Muscle layer of colon (tissue), 2 donors: ENCODE data around the gene AFG3L2.

ENCODE experiments used
- H3K27ac ChIP-seq: one replicate; pipeline ENCODE4 v1.7.0; 2013; ENCODE audit warnings: low read depth, mild to moderate bottlenecking, low read length, moderate library complexity
- H3K27me3 ChIP-seq, 2 donors: one replicate each; pipeline ENCODE4 v1.7.0; 2013; ENCODE audit warnings: low read length in 2 of 2, mild to moderate bottlenecking in 2 of 2; ENCODE audit not compliant: insufficient read depth in 2 of 2, control insufficient read depth in 1 of 2
- H3K36me3 ChIP-seq: one replicate; pipeline ENCODE4 v1.7.0; 2013; ENCODE audit warnings: mild to moderate bottlenecking, low read length; ENCODE audit not compliant: insufficient read depth
- H3K4me1 ChIP-seq: one replicate; pipeline ENCODE4 v1.7.0; 2013; ENCODE audit warnings: mild to moderate bottlenecking, low read length; ENCODE audit not compliant: insufficient read depth
- H3K4me3 ChIP-seq, 2 donors: one replicate each; pipeline ENCODE4 v1.7.0; 2013; ENCODE audit warnings: low read length in 2 of 2, low read depth in 1 of 2, mild to moderate bottlenecking in 1 of 2, moderate library complexity in 1 of 2
- H3K9ac ChIP-seq: one replicate; pipeline ENCODE4 v1.7.0; 2013; ENCODE audit warnings: low read length
- H3K9me3 ChIP-seq: one replicate; pipeline ENCODE4 v1.7.0; 2013; ENCODE audit warnings: mild to moderate bottlenecking, low read length
- donor health status: abdominal sarcoma.
- donor health status: Adenocarcinoma of cecum.

The AFG3L2 gene

DNA sequence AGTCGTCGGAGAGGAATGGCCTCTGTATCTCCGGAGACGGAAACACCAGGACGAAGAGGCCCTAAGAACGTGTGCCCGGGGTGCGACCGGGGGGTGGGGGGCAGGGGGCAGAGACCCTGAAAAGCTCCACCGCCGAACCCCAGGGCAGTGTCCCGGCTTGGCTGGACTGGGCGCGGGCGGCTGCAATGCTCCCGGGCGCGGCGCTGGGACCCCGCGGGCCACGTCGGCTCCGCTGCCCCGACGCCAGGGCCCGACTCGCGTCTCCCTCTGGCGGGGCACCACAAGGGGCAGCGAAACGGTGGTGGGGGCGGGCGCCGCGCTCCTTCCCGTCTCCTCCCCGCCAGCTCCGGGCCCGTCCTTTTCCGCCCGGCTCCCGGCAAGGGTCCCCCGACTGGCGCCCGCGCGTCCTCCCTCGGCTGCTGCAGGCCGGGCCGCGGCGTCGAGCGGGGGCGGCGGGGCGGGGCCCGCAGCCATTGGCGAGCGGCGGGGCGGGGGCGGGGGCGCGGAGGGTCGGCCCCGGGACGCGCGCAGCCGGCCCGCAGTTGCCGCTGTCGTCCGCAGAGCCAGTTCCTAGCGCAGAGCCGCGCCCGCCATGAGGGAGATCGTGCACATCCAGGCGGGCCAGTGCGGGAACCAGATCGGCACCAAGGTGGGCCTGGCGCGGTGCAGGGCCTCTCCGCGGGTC lies 69.2 kb downstream of the AFG3L2 start, which contains the start of gene TUBB6:
TUBB6 (plus strand) TSS at position 541 of the 685 bp plus-strand sequence; CDS start at position 593, 52 bp downstream.
- Histone ChIP-seq H3K4me1 (peaks cover 37% of the 10 kb centered on the region), H3K27ac (peak within 1 kb of the TSS; percentile 97), H3K9ac (peak within 1 kb of the TSS; percentile 92)

DNA sequence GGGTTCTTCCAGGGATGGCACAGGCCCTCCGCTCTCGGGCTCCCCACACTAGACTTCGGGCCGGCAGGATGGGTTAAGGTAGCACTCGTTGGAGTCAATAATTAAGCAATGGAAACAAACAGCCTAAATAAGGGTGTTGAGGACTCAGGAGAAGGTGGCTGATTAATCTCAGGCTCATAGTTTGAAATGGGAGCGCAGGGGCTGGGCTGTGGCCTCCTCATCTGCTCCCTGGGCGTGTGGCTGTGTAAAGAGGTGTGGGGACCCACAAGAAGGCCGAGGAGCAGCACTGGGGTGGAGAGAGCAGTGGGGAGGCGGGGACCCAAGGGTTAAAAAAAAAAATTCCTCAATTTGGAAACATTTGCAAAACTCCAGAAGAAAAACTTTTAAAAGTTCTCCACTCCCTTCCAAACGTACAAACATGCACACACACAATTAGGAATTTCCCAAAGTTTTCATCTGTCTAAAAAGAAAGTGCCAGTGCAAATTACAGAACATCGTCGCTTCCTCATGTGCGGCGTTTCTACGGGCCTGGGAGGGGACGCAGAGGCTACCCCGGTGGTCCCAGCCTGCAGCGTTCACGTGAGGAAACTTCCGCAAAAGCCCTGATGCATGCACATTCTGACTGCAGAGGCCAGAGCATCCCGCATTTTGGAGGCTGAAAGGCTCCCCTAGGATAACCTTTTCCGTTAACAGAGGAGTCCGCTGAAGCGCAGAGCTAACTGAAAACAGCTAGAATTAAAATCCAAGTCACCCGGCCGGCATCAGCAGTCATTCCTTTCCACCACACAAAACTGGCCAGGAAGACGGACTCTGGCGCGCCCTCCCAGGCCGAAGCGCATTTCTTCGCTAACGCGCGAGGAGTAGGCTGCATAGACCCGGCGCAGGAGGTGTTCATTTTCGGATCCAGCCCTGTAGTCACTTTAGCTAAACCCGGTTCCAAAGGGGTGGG lies 70.0 kb downstream of the AFG3L2 start:
- H3K9ac ChIP-seq: peak overlapping the region; percentile 75
- H3K36me3 ChIP-seq: peaks cover 18% of the 10 kb centered on the region
- H3K9me3 ChIP-seq: peaks cover 3% of the 10 kb centered on the region
- peaks cover 37% of the 10 kb centered on the region for H3K4me1 ChIP-seq
- peak overlapping the region; percentile 87 to 91 for H3K4me3 ChIP-seq
- H3K27ac ChIP-seq: peak overlapping the region; percentile 97
- no peaks in the 10 kb centered on the region for H3K27me3 ChIP-seq

More for the DNA sequence above, 69.2 kb downstream of the AFG3L2 start, which contains the start of gene TUBB6:
- H3K4me3 ChIP-seq: peak within 1 kb of the TSS; percentile 88 to 91
- H3K9me3 ChIP-seq: peaks cover 8% of the 10 kb centered on the region
- peaks cover 24% of the 10 kb centered on the region for H3K36me3 ChIP-seq
- H3K27me3 ChIP-seq: no peaks in the 10 kb centered on the region

DNA sequence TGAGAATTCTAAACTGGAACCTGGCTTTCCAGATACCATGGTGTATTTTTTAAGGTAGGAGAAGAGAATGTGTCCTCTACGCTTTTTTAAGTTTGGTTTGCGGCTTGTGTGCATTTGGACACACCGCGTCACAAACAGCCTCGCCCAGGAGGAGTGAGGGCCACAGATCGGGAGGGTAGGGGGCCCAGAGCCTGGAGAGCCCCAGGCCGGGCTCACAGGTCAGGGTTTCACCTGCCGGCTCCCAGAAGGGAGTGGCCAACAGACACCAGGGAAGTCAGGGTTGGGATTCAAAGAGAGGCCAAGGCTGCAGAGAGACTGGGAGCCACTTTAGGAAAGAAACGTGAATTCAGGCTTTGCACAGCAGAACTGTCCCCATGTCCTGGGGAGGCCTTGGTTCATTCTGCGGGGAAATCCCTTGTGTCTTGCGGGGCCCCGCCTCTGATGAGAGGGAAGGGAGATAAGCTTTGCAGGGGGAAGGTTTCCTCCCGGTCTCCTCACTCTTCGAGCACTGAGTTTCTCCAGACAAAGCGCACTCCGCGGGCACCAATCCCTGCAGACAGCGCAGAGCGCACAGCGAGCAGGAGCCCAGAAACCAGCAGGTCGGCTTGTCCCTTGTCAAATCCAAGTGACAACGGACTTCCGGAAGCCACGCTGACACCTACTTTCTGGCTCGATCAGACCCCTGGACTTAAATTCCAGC lies 70.9 kb downstream of the AFG3L2 start:
- peaks cover 13% of the 10 kb centered on the region for H3K36me3 ChIP-seq
- H3K4me1 ChIP-seq: peaks cover 37% of the 10 kb centered on the region
- H3K9me3 ChIP-seq: no peaks in the 10 kb centered on the region
- H3K4me3 ChIP-seq: peak overlapping the region in 1 of 2 donors; percentile 91
- peak overlapping the region; percentile 97 for H3K27ac ChIP-seq
- peak overlapping the region; percentile 75 for H3K9ac ChIP-seq
- H3K27me3 ChIP-seq: no peaks in the 10 kb centered on the region

DNA sequence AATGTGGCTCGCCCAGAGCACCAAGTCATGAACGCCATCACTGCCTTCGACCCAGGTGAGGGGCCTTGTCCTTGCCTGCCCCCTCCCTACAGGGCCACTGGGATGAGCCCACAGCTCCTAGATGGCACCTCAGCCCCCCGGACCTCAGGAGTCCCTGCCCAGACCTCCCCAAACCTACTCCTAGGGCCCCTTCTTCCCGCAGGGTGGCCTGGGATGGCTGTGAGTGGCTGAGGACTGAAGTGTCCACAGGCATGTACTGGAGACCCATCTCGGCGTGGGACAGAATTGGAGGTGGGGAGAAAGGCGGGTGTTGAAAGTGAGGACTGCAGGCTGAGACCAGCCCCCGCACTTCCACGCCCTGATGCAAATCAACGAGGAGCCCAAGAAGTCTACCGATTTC lies 71.8 kb downstream of the AFG3L2 start:
- Histone ChIP-seq H3K4me1 (peaks cover 31% of the 10 kb centered on the region), H3K36me3 (peaks cover 6% of the 10 kb centered on the region), H3K9ac (no peak overlapping the region), H3K27me3 (no peaks in the 10 kb centered on the region), H3K27ac (no peak overlapping the region), H3K4me3 (no peak overlapping the region), H3K9me3 (no peaks in the 10 kb centered on the region)

DNA sequence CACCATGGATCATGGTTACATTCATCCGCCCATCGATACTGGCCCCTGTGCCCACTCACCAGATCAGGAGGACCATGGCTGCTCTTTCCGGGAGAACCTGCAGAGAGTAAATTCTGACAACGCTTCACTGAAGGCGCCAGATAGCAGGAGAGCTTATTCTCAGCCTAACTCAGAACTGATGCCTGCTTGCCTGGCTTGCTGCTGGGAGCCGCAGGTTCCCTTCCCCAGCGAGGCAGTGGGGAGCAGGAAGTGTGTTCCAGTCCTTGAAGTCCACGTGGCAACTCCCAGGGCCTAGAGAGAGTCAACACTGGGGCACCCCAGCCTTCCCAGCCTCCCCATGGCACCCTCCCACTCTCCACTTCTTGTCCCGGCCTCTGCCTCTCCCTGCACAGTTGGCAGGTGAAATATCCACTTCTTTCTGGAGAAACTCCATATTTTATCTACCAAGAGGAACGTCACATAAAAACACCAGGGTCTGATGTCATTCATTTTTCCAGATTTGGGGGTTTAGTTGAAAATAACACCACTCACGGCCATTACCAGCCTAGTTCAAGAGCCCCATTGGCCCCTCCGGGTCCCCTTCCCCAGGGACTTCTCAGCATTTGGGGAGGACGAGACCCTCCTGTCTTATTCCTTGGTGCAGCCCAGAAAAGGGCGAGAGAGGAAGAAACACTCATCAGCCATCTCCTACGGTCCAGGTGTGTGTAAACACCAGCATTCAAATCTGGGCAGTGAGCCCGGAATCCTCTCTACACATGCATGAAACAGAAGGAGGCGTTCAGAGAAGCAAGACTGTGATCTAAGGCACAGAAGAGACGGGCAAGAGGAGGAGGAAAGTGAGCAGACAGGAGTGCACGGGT lies 72.4 kb downstream of the AFG3L2 start:
- no peak overlapping the region for H3K4me3 ChIP-seq
- H3K9me3 ChIP-seq: no peaks in the 10 kb centered on the region
- no peak overlapping the region for H3K27ac ChIP-seq
- no peaks in the 10 kb centered on the region for H3K27me3 ChIP-seq
- H3K4me1 ChIP-seq: peaks cover 24% of the 10 kb centered on the region
- H3K36me3 ChIP-seq: peaks cover 2% of the 10 kb centered on the region
- H3K9ac ChIP-seq: no peak overlapping the region

DNA sequence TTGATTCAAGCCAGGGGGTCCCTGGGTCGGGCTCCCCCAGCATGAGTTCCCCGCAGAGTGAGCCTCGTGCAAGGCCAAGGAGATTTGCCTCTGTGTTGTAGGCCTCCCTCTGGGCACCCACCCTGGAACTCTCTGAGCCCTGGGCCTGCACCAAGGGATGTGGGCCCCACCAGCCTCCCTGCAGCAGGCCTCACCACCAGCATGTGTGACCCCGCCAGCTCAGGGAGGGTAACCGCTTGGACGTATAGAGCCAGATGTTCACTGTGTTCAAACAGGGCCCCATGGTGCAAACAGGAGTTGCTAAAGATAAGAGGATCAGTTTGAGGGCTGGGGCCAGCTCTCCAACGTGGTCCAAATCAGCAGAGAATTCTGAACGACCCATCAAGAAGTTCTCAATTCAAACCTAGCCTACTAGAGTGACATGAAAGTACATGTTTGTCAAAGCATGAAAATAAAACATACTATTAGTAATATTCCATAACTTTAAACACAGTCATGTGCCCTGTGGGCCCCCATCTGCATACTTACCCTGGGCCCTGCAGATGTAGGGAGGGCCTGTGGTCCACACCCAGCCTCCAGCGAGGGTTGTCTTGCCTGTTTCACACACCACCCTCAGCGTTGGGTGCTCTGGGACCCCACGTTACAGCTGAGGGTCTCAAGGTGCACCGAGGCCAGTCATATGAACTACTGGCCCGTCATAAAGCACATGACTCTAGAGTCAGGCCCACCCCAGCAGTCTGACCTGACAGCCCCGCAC lies 74.5 kb downstream of the AFG3L2 start:
- Histone ChIP-seq H3K9ac (no peak overlapping the region), H3K36me3 (no peaks in the 10 kb centered on the region), H3K27ac (no peak overlapping the region), H3K9me3 (no peaks in the 10 kb centered on the region), H3K27me3 (no peaks in the 10 kb centered on the region), H3K4me1 (peaks cover 22% of the 10 kb centered on the region), H3K4me3 (no peak overlapping the region)

DNA sequence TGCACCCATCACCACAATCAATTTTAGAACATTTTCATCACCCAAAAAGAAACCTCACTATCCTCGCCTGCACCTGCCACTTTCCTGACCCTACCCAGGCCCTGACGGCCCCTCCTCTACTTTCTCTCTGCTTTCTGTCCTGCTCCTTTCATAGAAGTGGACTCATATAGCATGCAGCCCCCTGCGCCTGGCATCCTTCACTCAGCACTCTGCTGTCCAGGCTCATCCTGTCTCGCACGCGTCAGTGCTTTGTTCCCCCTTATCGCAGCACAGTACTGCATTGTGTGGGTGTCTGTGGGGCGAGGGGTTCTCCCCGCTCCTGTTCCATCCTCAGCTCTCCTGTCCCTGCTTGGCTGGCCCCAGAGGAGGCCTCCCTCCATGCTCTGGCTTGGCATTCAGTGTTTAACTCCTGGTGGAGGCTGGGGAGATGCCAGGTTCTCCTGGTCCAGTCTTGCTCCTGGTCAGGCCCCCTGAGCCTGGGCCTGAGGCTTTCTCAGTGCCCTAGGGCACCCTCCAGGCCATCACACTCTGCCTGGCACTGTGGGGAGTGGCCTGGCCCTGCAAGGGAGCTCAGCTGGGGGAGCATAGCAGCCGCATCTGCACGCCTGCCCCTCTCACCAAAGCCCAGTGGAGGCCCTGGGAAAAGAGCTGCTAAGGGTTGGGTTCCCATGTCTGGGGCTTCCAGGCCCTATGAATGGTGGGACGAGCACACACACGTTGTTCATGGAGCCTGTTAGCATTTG lies 75.6 kb downstream of the AFG3L2 start:
- no peaks in the 10 kb centered on the region for H3K27me3 ChIP-seq
- H3K27ac ChIP-seq: no peak overlapping the region
- no peaks in the 10 kb centered on the region for H3K9me3 ChIP-seq
- H3K36me3 ChIP-seq: no peaks in the 10 kb centered on the region
- no peak overlapping the region for H3K4me3 ChIP-seq
- H3K4me1 ChIP-seq: peaks cover 12% of the 10 kb centered on the region
- H3K9ac ChIP-seq: no peak overlapping the region

DNA sequence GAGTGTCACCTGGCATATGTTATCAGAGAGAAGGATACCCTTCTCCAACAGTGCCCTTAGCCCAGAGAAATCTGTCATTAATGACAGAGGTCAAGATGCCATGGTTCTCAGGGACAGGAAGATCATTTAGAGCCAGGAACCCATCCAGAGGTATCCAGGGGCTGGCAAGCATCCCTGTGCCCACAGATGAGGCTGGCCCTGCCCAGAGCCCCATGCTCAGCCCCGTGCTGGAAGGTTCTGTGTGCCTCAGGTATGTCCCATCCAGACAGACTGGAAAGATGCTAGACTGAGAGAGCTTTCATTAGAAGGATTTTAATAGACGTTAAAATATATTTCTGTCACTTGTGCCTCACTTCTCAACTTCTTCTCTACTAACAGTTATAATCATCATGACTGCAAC lies 77.2 kb downstream of the AFG3L2 start:
- H3K36me3 ChIP-seq: no peaks in the 10 kb centered on the region
- H3K9me3 ChIP-seq: no peaks in the 10 kb centered on the region
- H3K9ac ChIP-seq: no peak overlapping the region
- no peak overlapping the region for H3K4me3 ChIP-seq
- no peaks in the 10 kb centered on the region for H3K27me3 ChIP-seq
- H3K4me1 ChIP-seq: peaks cover 3% of the 10 kb centered on the region
- no peak overlapping the region for H3K27ac ChIP-seq

DNA sequence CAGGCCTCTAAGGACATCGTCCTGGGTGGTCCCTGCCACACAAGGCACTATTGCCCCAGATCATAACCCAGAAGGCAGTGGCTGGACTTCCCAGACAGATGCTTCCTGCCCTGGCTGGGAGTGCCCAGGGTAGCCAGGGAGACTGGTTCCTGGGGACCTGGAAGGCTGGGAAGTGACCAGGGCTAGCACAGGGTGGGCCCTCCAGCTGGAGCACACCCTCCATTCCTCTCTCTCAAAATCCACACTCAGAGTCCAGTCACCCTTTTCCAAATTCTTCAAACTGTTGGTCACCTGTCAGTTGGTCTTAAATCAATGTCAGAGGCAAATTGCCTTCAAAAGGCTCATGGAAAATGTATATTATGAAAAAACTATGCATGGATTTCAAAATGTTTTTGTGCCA lies 80.6 kb downstream of the AFG3L2 start:
- no peaks in the 10 kb centered on the region for H3K4me1 ChIP-seq
- no peaks in the 10 kb centered on the region for H3K36me3 ChIP-seq
- no peaks in the 10 kb centered on the region for H3K9me3 ChIP-seq
- no peaks in the 10 kb centered on the region for H3K27me3 ChIP-seq
- no peak overlapping the region for H3K27ac ChIP-seq
- no peak overlapping the region for H3K4me3 ChIP-seq
- H3K9ac ChIP-seq: no peak overlapping the region

DNA sequence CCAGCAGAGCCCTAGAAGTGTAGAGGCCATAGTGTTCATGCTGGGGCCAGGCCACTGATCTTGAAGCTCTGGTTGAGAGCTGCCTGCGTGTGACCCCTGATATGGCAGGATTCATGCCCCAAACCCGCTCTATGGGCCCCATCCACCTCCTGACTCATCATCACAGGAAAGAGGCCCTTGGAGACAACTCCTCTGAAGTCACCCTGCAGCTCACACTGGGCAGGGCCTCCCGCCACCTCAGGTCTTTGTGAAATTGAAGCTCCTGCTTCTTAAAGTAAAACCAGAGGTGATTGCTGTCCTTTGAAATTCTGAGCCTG lies 81.0 kb downstream of the AFG3L2 start:
- H3K9ac ChIP-seq: no peak overlapping the region
- H3K9me3 ChIP-seq: no peaks in the 10 kb centered on the region
- H3K36me3 ChIP-seq: no peaks in the 10 kb centered on the region
- no peaks in the 10 kb centered on the region for H3K27me3 ChIP-seq
- H3K4me1 ChIP-seq: no peaks in the 10 kb centered on the region
- H3K4me3 ChIP-seq: no peak overlapping the region
- H3K27ac ChIP-seq: no peak overlapping the region
